Stomach (tissue), 9 donors: ENCODE results near the gene KCNH5. TPM values are rescaled to one million over a fixed set of nuclear protein-coding genes. Genes with fewer than 3 reads are reported as not detected.

Experiments
- DNase-seq, 2 donors: peaks; one replicate each; pipeline versions ENCODE4 v3.0.0 to v3.0.0-alpha.2; 2013 to 2019
- H3K27ac ChIP-seq, 5 donors: fragments of 200-600 bp in 4 of 5; sonication (generic) in 4 of 5; one replicate each; pipeline ENCODE4 v1.5.1; 2013 to 2019; ENCODE audit warnings: mild to moderate bottlenecking in 1 of 5, moderate library complexity in 1 of 5
- H3K27me3 ChIP-seq, 3 donors: fragments of 200-600 bp; sonication (generic); one replicate each; pipeline ENCODE4 v1.5.1; 2017 to 2019; ENCODE audit warnings: mixed run types in 1 of 3
- H3K36me3 ChIP-seq, 4 donors: fragments of 200-600 bp; sonication (generic); 1 replicate in 3 of 4; 2 replicates in 1 of 4; pipeline ENCODE4 v1.5.1; 2016 to 2019
- H3K4me1 ChIP-seq, 4 donors: fragments of 200-600 bp; sonication (generic); one replicate each; pipeline ENCODE4 v1.5.1; 2016 to 2019
- H3K4me3 ChIP-seq, 4 donors: fragments of 200-600 bp; sonication (generic) in 3 of 4; one replicate each; pipeline ENCODE4 v1.5.1; 2016 to 2019; ENCODE audit warnings: mild to moderate bottlenecking in 1 of 4
- H3K9me3 ChIP-seq, 4 donors: fragments of 200-600 bp; sonication (generic); one replicate each; pipeline ENCODE4 v1.5.1; 2016 to 2019
- EP300 ChIP-seq: sonication (generic); formaldehyde crosslinking; IDR thresholded peaks from one replicate; pipeline ENCODE4 v1.6.1; 2017; ENCODE audit warnings: antibody characterized with exemption
- POLR2A ChIP-seq, 4 donors: fragments of 450-650 bp; IDR thresholded peaks; one replicate each; pipeline ENCODE4 v1.6.1; 2016; ENCODE audit warnings: antibody characterized with exemption in 4 of 4, control low read depth in 2 of 4, mild to moderate bottlenecking in 1 of 4, moderate library complexity in 1 of 4
- POLR2AphosphoS5 ChIP-seq, 3 donors: sonication (generic); formaldehyde crosslinking; IDR thresholded peaks; one replicate each; pipeline ENCODE4 v1.6.1; 2016; ENCODE audit warnings: antibody characterized with exemption in 3 of 3
- WGBS, 5 donors: extraction: QIAGEN DNeasy Blood & Tissue Kit in 3 of 5; methylation state at CpG; one replicate each; pipeline versions ENCODE4 v1.1.5 to v1.1.7; 2013 to 2018; 5-methylcytosine and 5-hydroxymethylcytosine counted together
- intact Hi-C: fragments of 100-400 bp; cut with DNase I; formaldehyde crosslinking; loops from one replicate; pipeline ENCODE4 v1.15.1; 2023; ENCODE audit warnings: low total_unique reads
- polyA plus RNA-seq, 3 donors: library from polyadenylated mRNA; stranded (reverse); fragments of 200-250 nt; gene quantifications; one replicate each; pipeline ENCODE4 v1.2.3, GENCODE V29; 2013
- total RNA-seq, 5 donors: library from RNA; depleted of rRNA; stranded (reverse); fragments of >200 nt; gene quantifications; one replicate each; pipeline versions ENCODE4 v1.1.0 to v1.2.3, GENCODE V29; 2014 to 2016
- TF ChIP-seq, protein P1 (sequence below), 7 experiments: fragments of 450-650 bp in 4 of 7; fragments of 200-600 bp in 3 of 7; sonication (generic) in 3 of 7; IDR thresholded peaks; one replicate each; pipeline ENCODE4 v1.5.1; 2016 to 2019; ENCODE audit warnings: antibody characterized with exemption in 7 of 7, control low read depth in 2 of 7, mild to moderate bottlenecking in 1 of 7
- donor health status: healthy with polysubstance abuse.
- donor health status: Bipolar disorder and iron deficiency.
- donor health status: healthy.

Gene KCNH5
- total and polyA plus RNA-seq, 8 donors: under 0.01 to 0.55 TPM; not detected in 6

DNA sequence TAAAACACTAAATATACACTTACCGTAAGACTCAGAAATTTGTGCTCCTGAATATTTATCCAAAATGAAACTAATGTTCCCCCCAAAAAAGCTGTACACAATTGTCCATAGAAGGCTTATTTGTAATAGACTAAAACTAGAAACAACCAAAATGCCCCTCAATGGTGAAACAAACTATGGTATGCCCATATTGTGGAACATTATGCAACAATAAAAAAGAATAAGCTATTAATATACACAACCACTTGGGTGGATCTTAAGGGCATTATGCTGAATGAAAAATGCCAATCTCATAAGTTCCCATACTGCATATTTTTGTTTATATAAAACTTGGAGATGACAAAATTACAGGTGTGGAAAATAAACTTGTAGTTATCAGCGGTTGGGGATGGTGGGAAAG lies 357.4 kb downstream of the KCNH5 start:
- no peak for DNase-seq
- H3K4me3 ChIP-seq: no peak overlapping the region
- no peak for TF ChIP-seq POLR2A (IDR thresholded peaks at IDR 0.05)
- TF ChIP-seq, protein P1, sequence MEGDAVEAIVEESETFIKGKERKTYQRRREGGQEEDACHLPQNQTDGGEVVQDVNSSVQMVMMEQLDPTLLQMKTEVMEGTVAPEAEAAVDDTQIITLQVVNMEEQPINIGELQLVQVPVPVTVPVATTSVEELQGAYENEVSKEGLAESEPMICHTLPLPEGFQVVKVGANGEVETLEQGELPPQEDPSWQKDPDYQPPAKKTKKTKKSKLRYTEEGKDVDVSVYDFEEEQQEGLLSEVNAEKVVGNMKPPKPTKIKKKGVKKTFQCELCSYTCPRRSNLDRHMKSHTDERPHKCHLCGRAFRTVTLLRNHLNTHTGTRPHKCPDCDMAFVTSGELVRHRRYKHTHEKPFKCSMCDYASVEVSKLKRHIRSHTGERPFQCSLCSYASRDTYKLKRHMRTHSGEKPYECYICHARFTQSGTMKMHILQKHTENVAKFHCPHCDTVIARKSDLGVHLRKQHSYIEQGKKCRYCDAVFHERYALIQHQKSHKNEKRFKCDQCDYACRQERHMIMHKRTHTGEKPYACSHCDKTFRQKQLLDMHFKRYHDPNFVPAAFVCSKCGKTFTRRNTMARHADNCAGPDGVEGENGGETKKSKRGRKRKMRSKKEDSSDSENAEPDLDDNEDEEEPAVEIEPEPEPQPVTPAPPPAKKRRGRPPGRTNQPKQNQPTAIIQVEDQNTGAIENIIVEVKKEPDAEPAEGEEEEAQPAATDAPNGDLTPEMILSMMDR (IDR thresholded peaks at IDR 0.05): no peak
- no peak for TF ChIP-seq POLR2AphosphoS5 (IDR thresholded peaks at IDR 0.05)
- no peak for TF ChIP-seq EP300
- H3K36me3 ChIP-seq: no peaks in the 10 kb centered on the region
- intact Hi-C loops: no loop called here
- H3K27me3 ChIP-seq: no peaks in the 10 kb centered on the region
- H3K27ac ChIP-seq: no peak overlapping the region
- H3K9me3 ChIP-seq: peaks cover 0 to 8% (median 2%) of the 10 kb centered on the region in 4 donors
- 88 to 93% (median 90%) methylated on average over 2 of the region's 2 CpGs for WGBS, 5 donors
- peaks cover 0 to 32% (median 10%) of the 10 kb centered on the region in 4 donors for H3K4me1 ChIP-seq

DNA sequence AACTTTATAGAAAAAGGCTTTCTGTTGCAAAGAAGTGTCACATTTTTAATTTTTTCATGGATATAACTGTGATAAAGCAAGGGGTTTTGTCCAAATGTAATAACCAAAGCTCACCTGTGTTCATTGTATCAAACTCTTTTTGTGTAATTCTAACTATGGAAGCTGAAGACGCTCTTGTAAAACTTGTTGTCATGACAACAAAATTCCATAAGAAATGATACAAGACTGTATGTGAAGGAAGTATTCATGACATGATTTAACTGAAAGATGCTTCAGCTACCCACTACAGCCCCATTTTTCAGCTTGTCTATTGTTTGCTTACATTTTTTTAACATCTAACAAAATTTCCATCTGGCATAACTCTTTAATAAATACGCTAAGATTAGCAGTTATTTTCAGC lies 360.9 kb downstream of the KCNH5 start:
- Histone ChIP-seq H3K4me3 (no peak overlapping the region), H3K27me3 (no peaks in the 10 kb centered on the region), H3K9me3 (peaks cover 0 to 8% (median 2%) of the 10 kb centered on the region in 4 donors), H3K4me1 (peaks cover 0 to 2% (median 0%) of the 10 kb centered on the region in 4 donors), H3K36me3 (no peaks in the 10 kb centered on the region), H3K27ac (no peak overlapping the region)
- DNase-seq: no peak
- WGBS, 5 donors: 79 to 92% (median 89%) methylated on average over 2 of the region's 2 CpGs
- intact Hi-C loops: no loop called here
- TF ChIP-seq POLR2AphosphoS5 (IDR thresholded peaks at IDR 0.05) (no peak), EP300 (no peak), POLR2A (IDR thresholded peaks at IDR 0.05) (no peak)
- TF ChIP-seq, protein P1 (IDR thresholded peaks at IDR 0.05): no peak

DNA sequence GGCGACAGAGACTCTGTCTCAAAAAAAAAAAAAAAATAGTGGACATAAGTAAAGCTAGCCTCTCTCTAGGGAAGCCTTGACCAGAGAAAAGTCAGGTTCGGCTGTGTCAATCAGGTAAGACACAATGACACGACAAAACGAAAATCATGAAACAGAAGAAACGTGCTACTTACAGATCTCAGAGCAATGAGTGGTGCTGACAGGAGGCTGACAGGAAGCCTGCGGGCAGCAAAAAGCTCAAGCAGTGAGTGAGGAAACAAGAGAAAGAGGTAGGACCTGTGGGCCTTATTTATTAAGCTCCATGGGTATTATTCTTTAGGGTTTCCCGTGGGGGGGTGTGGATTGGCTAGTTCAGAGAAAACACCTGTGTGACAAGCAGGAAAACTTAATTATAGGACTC lies 363.1 kb downstream of the KCNH5 start:
- Histone ChIP-seq H3K9me3 (no peaks in the 10 kb centered on the region), H3K27ac (no peak overlapping the region), H3K36me3 (no peaks in the 10 kb centered on the region), H3K4me3 (no peak overlapping the region), H3K27me3 (no peaks in the 10 kb centered on the region), H3K4me1 (no peaks in the 10 kb centered on the region)
- intact Hi-C loops: no loop called here
- no peak for DNase-seq
- WGBS, 5 donors: 80 to 92% (median 87%) methylated on average over 7 of the region's 7 CpGs
- no peak for TF ChIP-seq POLR2A (IDR thresholded peaks at IDR 0.05)
- TF ChIP-seq EP300: no peak
- TF ChIP-seq, protein P1 (IDR thresholded peaks at IDR 0.05): no peak
- no peak for TF ChIP-seq POLR2AphosphoS5 (IDR thresholded peaks at IDR 0.05)

DNA sequence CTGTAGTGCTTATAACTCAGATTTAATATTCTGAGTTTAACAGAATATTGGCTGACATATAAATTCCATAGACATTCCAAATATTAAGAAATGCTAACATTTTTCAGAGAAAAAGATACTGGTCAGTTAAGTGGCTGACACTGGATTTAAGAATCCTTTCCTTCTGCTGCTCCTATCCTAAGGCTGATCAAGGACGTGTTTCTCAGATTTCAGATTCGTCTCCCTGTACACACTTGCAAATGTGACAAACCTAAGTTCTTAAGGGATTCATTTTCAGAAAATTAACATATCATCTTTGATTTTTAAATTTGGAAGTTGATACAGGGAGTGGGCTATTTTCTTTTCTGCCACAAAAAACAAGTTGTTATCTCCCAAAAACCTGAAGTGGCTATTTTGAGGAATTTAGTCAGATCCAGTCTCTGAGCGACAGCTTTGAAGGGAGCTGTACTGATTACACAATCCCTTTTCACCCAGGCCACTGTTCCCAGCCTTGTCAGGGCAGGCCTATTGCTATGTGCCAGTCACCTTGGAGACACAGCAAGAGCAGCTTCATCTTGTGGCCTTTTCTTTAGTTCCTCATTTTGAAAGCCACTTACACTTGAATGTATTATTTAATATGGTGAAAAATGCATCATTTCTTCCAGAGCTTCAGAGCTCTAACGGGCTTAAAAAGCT lies 370.6 kb downstream of the KCNH5 start:
- intact Hi-C loops: no loop called here
- H3K4me3 ChIP-seq: no peak overlapping the region
- WGBS, 5 donors: 70 to 87% (median 79%) methylated on average over 4 of the region's 4 CpGs
- H3K27me3 ChIP-seq: no peaks in the 10 kb centered on the region
- no peak overlapping the region for H3K27ac ChIP-seq
- TF ChIP-seq POLR2A (IDR thresholded peaks at IDR 0.05) (no peak), EP300 (no peak), POLR2AphosphoS5 (IDR thresholded peaks at IDR 0.05) (no peak)
- TF ChIP-seq, protein P1 (IDR thresholded peaks at IDR 0.05): no peak
- no peaks in the 10 kb centered on the region for H3K9me3 ChIP-seq
- no peaks in the 10 kb centered on the region for H3K36me3 ChIP-seq
- peak in 1 of 2 donors; percentile 32 for DNase-seq
- H3K4me1 ChIP-seq: no peaks in the 10 kb centered on the region
